SJSA1 (cell line): ENCODE results near the gene MMP23B. TPM values are rescaled to one million over a fixed set of nuclear protein-coding genes. Genes with fewer than 3 reads are reported as not detected.

ENCODE experiments used
- DNase-seq, 2 experiments: peaks; one replicate each; pipeline ENCODE4 v3.0.0-alpha.2; 2015 to 2020; ENCODE audit warnings: low spot score in 2 of 2, low read depth in 1 of 2
- H3K27ac ChIP-seq: fragments of 250-450 bp; sonication (Bioruptor Pico); 2 replicates; pipeline ENCODE4 v1.5.1; 2020; ENCODE audit warnings: mild to moderate bottlenecking, moderate library complexity
- H3K27me3 ChIP-seq: fragments of 250-450 bp; sonication (Bioruptor Pico); replicated peaks from 2 replicates; pipeline ENCODE4 v1.5.1; 2020; ENCODE audit warnings: mild to moderate bottlenecking, moderate library complexity
- H3K36me3 ChIP-seq: fragments of 250-450 bp; sonication (Bioruptor Pico); 2 replicates; pipeline ENCODE4 v1.5.1; 2020; ENCODE audit warnings: mild to moderate bottlenecking
- H3K4me1 ChIP-seq: fragments of 250-450 bp; sonication (Bioruptor Pico); replicated peaks from 2 replicates; pipeline ENCODE4 v1.6.1; 2021; ENCODE audit warnings: mild to moderate bottlenecking
- H3K4me3 ChIP-seq: fragments of 250-450 bp; sonication (Bioruptor Pico); 2 replicates; pipeline ENCODE4 v1.5.1; 2020; ENCODE audit warnings: mild to moderate bottlenecking
- H3K9me3 ChIP-seq: fragments of 250-450 bp; sonication (Bioruptor Pico); replicated peaks from 2 replicates; pipeline ENCODE4 v1.5.1; 2020; ENCODE audit warnings: mild to moderate bottlenecking
- total RNA-seq: library from RNA; depleted of rRNA; stranded (reverse); fragments of >200 nt; shearing (Covaris generic); gene quantifications from 2 replicates; pipeline ENCODE4 v1.2.3, GENCODE V29; 2014

Gene MMP23B
- total RNA-seq, 1 experiment from 2014 or later, result 0.79 TPM

DNA sequence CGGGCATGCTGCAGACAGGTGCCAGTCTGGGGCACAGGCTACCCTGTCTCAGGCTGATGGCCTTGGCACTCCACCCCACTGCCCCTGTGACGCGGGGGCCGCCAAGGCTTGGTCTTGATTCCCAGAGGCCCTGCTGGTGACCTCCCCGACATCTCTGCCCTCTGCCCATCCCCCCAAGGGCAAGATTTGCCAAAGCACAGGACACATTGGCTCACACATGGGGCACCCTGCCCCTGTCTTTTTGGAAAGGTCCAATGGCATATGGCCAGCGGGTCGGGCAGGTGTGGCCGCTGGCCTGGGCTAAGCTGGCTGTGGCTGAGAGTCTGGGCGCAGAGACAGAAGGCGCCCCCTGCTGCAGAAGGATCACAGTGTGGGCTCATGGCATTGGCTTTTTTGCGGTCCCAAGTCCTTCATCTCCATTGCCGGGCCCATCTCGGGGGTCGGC is 12.0 kb upstream of the MMP23B start:
- DNase-seq, result no peak
- H3K4me3 ChIP-seq, result no peak overlapping the region
- no peaks in the 10 kb centered on the region for H3K27me3 ChIP-seq
- peaks cover 26% of the 10 kb centered on the region for H3K36me3 ChIP-seq
- no peak overlapping the region for H3K27ac ChIP-seq
- H3K9me3 ChIP-seq, result peaks cover 6% of the 10 kb centered on the region
- H3K4me1 ChIP-seq, result peaks cover 8% of the 10 kb centered on the region

DNA sequence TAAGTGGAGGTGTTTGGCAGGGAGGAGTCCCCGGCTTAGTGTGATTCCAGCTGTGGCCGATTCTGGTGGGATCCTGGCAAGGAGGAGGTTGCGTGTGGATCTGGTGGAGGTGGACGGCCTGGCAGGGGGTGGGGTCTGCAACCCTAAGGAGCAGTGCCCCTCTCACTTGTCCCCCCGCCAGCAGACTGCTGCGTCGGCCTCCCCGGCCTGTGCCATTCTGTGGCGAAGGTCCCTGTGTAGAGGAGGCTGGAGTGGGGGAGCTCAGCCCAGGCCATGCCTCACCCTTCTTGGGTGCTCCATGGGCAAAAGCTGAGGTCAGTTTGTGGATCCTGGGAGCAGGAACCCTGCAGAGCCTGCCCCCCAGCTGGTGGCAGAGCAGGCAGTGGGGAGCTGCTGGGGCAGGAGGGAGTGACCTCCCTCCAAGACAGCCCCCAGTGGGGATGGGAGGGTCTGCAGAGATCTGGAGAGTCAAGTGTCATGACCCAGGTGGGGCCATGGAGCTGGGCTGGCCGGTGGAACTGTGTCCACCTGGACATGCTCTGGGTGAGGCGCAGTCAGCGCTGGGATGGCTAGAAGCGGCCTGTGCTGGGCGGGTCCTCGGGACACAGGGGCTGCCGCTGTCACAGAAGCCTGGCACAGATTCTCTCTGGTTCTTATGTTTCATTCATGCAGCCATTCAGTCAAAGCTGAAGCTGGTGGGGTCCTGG is 11.4 kb upstream of the MMP23B start:
- peaks cover 8% of the 10 kb centered on the region for H3K4me1 ChIP-seq
- DNase-seq, result no peak
- H3K9me3 ChIP-seq, result peaks cover 6% of the 10 kb centered on the region
- no peaks in the 10 kb centered on the region for H3K27me3 ChIP-seq
- no peak overlapping the region for H3K4me3 ChIP-seq
- H3K36me3 ChIP-seq, result peaks cover 23% of the 10 kb centered on the region
- no peak overlapping the region for H3K27ac ChIP-seq

DNA sequence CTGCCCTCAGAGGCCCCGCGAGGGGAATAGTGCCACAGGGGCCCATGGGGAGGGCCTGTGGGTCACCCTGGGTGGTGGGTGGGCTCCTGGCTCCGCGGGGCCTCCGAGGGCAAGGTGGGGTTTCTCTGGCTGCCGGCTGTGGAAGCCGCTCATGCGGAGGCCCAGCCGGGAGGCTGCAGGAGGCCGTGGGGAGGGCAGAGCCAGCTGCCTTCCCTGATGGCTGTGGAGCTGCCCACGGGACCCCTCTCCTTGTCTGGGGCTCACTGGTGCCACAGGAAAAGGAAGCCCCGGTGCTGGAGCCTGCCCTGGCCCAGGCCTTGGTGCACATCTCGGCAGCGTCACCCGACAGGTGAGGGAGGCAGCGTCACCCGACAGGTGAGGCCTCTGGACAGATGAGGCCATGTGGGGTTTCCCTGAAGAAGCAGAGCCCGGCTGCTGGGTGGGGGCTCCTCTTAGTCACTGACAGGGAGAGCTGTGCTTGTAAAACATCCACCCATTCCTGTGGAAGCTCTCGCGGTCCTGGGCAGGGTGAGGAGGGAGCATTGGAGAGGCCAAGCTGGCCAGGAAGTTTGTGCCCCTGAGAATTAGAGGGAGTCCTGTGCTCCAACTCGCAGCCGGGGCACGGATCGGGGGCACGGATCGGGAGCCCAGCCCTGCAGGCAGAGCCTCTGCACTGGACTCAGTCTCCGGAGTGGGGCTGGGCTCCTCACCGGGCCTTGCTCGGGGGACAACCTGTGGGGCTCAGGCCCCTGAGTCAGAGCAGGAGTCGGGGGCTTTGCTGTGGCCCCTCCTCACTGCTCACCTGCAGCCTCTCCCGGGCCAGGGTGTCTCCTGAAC is 10.6 kb upstream of the MMP23B start:
- peaks cover 16% of the 10 kb centered on the region for H3K36me3 ChIP-seq
- H3K4me3 ChIP-seq, result no peak overlapping the region
- H3K9me3 ChIP-seq, result peaks cover under 1% of the 10 kb centered on the region; the same call in 1 of the 2 replicates
- DNase-seq, result no peak
- H3K27ac ChIP-seq, result no peak overlapping the region
- H3K27me3 ChIP-seq, result no peaks in the 10 kb centered on the region
- H3K4me1 ChIP-seq, result peaks cover 6% of the 10 kb centered on the region

DNA sequence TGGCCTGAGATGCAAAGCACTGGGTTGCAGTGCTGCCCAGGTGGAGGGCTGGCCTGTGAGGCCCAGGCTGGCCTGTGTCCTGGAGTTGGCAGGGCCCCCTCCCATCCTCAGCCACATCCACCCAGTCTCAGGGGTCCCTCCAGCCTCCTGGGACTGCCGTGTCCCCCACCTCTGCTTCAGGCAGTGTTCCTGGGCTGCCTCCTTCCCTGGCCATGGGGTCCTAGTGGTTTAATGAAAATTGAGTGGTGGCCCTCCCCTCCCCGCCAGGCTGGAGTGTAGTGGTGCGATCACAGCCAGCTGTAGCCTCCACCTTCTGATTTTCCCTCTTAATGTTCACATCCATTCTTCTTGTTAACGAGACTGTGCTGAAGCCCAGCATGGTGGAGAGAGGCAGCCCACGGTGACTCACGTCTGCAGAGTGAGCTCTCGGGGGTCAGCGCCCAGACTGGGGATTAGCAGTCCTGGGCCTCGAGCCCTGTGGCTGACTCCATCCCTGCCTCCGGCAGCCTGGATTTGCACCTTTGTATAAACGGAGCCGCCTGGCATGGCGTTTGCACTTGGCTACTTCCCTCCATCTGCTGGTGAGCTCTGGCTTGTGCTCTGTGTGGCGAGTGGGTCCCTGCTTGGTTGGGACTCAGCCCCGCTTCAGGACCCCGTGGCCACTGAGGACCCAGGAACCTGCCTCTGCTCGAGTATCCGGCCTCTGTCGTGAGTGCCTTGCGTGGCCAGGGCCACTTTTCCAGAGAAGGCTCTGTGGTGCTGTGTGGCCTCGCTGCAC is 9.8 kb upstream of the MMP23B start:
- Histone ChIP-seq H3K4me1 (no peaks in the 10 kb centered on the region), H3K27ac (no peak overlapping the region), H3K4me3 (no peak overlapping the region), H3K36me3 (peaks cover 16% of the 10 kb centered on the region), H3K27me3 (no peaks in the 10 kb centered on the region), H3K9me3 (no peaks in the 10 kb centered on the region)
- no peak for DNase-seq

DNA sequence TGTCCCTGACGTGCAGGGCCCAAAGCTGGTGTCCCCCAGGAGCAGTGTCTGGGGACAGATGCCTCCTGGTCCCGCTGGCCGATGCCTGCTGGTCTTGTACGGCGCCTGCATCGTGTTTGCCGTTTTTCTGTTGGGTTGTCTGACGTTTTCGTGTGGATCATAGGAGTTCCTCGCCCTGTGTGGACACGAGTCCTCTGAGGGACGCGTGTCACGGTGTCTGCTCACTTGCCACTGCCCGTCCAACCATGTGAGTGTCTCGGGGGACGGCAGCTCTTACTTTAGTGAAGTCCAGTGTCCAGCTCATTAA is 9.2 kb upstream of the MMP23B start:
- Histone ChIP-seq H3K4me3 (no peak overlapping the region), H3K36me3 (peaks cover 12% of the 10 kb centered on the region), H3K4me1 (no peaks in the 10 kb centered on the region), H3K9me3 (no peaks in the 10 kb centered on the region), H3K27ac (no peak overlapping the region), H3K27me3 (no peaks in the 10 kb centered on the region)
- DNase-seq, result no peak

DNA sequence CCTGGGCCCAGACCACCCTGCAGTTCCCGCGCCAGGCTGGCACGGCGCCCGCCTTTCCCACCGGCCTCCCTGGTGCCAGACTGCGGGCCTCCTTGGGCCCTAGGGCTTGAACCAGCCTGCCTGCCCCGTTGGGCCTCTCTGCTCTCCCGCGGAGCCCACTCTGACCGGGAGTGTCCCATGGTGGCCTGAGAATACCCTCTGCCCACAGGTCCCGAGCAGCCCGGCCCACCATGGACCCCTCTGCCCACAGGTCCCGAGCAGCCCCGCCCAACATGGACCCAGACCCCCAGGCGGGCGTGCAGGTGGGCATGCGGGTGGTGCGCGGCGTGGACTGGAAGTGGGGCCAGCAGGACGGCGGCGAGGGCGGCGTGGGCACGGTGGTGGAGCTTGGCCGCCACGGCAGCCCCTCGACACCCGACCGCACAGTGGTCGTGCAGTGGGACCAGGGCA is 8.8 kb upstream of the MMP23B start:
- no peaks in the 10 kb centered on the region for H3K9me3 ChIP-seq
- H3K27me3 ChIP-seq, result no peaks in the 10 kb centered on the region
- no peak for DNase-seq
- no peaks in the 10 kb centered on the region for H3K4me1 ChIP-seq
- peaks cover 10% of the 10 kb centered on the region for H3K36me3 ChIP-seq
- H3K4me3 ChIP-seq, result no peak overlapping the region
- H3K27ac ChIP-seq, result no peak overlapping the region

DNA sequence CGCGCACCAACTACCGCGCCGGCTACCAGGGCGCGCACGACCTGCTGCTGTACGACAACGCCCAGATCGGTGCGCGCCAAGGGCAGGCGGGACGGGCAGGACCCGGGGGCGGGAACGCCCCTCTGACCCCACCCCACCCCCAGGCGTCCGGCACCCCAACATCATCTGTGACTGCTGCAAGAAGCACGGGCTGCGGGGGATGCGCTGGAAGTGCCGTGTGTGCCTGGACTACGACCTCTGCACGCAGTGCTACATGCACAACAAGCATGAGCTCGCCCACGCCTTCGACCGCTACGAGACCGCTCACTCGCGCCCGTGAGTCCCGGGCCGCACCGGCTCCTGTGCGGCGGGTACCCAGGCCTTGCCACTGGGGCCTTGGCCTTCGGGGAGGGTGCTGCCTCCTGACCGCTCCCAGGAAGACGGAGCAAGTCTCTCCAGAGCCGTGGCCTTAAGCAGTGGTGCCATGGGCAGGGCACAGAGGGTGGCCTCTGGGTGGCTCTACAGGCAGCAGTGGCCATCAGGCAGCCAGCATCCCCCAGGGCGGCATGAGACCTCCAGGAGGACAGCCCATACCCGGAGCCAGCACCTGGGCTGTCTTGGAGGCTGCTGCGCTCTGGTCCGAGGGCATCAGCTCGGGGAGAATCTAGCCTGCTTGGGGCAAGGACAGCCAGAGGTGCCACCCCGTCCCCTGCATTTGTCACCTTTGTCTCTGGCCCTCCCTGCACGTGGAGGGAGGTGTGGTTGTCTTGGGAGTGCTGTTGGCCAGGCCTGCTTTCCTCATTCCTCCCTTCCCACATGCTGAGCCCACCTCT is 8.1 kb upstream of the MMP23B start:
- no peaks in the 10 kb centered on the region for H3K9me3 ChIP-seq
- no peak overlapping the region for H3K4me3 ChIP-seq
- no peak overlapping the region for H3K27ac ChIP-seq
- no peaks in the 10 kb centered on the region for H3K4me1 ChIP-seq
- no peak for DNase-seq
- H3K27me3 ChIP-seq, result no peaks in the 10 kb centered on the region
- H3K36me3 ChIP-seq, result peaks cover 8% of the 10 kb centered on the region; the same call in 1 of the 2 replicates

DNA sequence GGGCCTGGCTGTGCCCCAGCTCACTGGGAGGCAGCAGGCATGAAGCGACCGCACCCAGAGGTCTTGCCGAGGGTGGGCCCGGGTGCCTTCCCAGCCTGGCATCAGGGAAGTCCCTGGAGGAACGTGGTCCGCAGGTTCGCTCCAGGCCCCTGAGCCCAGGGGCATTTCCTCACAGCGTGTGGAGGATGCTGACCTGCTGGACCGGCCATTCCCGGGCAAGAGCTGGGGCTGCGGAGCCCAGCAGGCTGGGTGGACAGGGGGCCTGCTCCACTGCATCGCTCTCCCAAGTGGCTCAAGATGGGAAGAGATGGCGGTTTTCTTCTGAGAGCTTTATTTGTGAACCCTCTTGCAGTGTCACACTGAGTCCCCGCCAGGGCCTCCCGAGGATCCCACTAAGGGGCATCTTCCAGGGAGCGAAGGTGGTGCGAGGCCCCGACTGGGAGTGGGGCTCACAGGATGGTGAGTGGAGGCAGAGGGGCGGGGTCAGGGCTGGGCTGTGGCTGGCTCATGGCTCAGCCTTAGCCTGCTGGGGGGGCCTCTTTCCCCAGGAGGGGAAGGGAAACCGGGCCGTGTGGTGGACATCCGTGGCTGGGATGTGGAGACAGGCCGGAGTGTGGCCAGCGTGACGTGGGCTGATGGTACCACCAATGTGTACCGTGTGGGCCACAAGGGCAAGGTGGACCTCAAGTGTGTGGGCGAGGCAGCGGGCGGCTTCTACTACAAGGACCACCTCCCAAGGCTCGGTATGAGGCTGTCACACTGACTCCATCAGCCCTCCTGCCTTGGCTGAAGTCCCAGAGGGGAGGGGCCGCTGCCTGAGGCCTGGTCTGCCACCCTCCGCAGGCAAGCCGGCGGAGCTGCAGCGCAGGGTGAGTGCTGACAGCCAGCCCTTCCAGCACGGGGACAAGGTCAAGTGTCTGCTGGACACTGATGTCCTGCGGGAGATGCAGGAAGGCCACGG is 7.2 kb upstream of the MMP23B start:
- no peaks in the 10 kb centered on the region for H3K27me3 ChIP-seq
- H3K4me1 ChIP-seq, result no peaks in the 10 kb centered on the region

DNA sequence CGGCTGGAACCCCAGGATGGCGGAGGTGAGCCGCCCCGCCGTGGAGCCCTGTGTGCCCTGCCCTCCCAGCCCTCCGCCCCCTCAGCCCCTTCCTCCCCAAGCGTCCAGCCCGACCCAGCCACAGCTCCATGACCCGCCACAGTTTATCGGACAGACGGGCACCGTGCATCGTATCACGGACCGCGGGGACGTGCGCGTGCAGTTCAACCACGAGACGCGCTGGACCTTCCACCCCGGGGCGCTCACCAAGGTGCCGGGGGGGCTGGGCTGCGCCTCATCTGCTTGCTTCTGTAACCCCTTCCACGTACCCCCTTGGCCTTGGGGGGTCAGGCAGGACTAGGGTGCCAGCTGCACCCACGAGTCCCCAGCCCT is 6.6 kb upstream of the MMP23B start:
- no peaks in the 10 kb centered on the region for H3K27me3 ChIP-seq
- H3K36me3 ChIP-seq, result peaks cover 5% of the 10 kb centered on the region; the same call in 1 of the 2 replicates
- no peak for DNase-seq
- H3K9me3 ChIP-seq, result no peaks in the 10 kb centered on the region
- H3K4me1 ChIP-seq, result no peaks in the 10 kb centered on the region
- H3K4me3 ChIP-seq, result no peak overlapping the region
- no peak overlapping the region for H3K27ac ChIP-seq

More for the DNA sequence above, 7.2 kb upstream of the MMP23B start:
- Histone ChIP-seq H3K9me3 (no peaks in the 10 kb centered on the region), H3K27ac (no peak overlapping the region), H3K4me3 (no peak overlapping the region), H3K36me3 (peaks cover 8% of the 10 kb centered on the region; the same call in 1 of the 2 replicates)
- no peak for DNase-seq

DNA sequence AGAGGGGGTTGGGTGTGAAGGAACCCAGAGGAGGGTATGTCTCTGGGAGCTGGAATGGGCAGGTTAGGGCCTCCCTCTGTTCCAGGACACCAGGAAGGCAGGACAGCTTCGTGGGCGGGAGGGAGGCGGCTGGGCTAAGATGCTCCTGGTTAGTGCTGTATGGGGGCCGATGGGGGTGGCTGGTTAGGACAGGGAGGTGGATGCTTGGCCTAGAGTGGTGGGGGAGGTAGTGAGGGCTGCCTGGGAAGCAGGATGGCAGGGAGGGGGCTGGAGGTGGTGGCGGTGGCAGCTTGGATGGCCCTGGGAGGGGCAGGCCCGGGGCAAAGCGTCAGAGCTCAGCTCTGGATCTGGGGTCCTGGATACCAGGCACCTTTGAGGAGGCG is 6.2 kb upstream of the MMP23B start:
- Histone ChIP-seq H3K36me3 (peaks cover 5% of the 10 kb centered on the region; the same call in 1 of the 2 replicates), H3K9me3 (no peaks in the 10 kb centered on the region), H3K4me3 (no peak overlapping the region), H3K4me1 (no peaks in the 10 kb centered on the region), H3K27me3 (no peaks in the 10 kb centered on the region), H3K27ac (no peak overlapping the region)
- no peak for DNase-seq

DNA sequence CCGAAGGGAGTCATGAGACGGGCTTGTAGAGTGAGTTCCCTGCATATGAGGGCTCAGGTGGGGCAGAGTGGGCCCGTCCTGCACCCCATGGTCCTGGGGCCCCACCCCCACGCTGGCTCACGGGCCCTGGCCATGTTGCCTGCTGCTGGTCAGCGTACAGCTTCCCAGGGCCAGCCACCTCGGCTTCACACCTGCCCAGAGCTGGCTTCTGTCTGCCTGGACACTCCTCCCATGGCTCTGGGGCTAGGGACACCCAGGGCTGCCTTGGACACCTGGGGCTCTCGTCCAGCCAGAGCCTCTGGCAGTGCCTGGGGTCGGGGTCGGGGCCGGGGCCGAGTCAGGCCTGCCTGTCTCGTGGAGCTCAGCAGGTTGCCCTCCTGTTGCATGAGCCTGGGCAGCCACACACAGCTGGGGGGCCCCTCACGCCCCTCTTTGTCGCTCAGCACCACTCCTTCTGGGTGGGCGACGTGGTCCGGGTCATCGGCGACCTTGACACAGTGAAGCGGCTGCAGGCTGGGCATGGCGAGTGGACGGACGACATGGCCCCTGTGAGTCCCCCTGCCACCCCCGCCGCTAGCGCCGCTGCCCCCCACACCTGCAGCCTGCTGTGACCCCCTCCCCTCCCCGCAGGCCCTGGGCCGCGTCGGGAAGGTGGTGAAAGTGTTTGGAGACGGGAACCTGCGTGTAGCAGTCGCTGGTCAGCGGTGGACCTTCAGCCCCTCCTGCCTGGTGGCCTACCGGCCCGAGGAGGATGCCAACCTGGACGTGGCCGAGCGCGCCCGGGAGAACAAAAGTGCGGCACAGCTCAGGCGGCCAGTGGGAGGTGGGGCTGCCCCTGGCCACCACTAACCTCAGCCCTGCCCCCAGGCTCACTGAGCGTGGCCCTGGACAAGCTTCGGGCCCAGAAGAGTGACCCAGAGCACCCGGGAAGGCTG is 5.5 kb upstream of the MMP23B start:
- no peak for DNase-seq
- Histone ChIP-seq H3K27me3 (no peaks in the 10 kb centered on the region), H3K4me1 (no peaks in the 10 kb centered on the region), H3K27ac (no peak overlapping the region), H3K36me3 (peaks cover 5% of the 10 kb centered on the region; the same call in 1 of the 2 replicates), H3K4me3 (no peak overlapping the region), H3K9me3 (no peaks in the 10 kb centered on the region)
